Endothelial cell of umbilical vein (primary cell): ENCODE data around the gene UBE2M. TPM values are rescaled to one million over a fixed set of nuclear protein-coding genes. Genes with fewer than 3 reads are reported as not detected.

ENCODE experiments used
- BruUV-seq: library from RNA; stranded (reverse); fragments of 400-500 nt; replicated peaks from 2 replicates; lab custom pipeline; 2021; lab: Mats Ljungman, UMichigan
- CTCF ChIA-PET: fragments of 300-600, 350-600 bp; sonication (Branson Sonifier 250); formaldehyde crosslinking; loops from one replicate; lab custom pipeline; 2021; ENCODE audit warnings: antibody characterized with exemption, inconsistent platforms; lab: Charles Lee
- POLR2A ChIA-PET: fragments of 300-600, 350-600 bp; sonication (Branson Sonifier 250); formaldehyde crosslinking; loops from one replicate; lab custom pipeline; 2021; ENCODE audit warnings: antibody characterized with exemption, inconsistent platforms; lab: Charles Lee
- DNase-seq: peaks from one replicate; pipeline ENCODE4 v3.0.0-alpha.2; 2011; ENCODE audit warnings: low read depth, low spot score
- FAIRE-seq: peaks from 2 replicates; lab custom pipeline; 2011; peaks lifted over from hg19 to GRCh38; lab: Jason Lieb, UNC
- H2AFZ ChIP-seq: 2 replicates; pipeline ENCODE4 v1.6.0; 2012; ENCODE audit warnings: low read depth, low read length, control low read depth, inconsistent platforms
- H3K27ac ChIP-seq: 2 replicates; pipeline ENCODE4 v1.5.1; 2011; ENCODE audit warnings: low read depth, mild to moderate bottlenecking, control low read depth, low read length, moderate library complexity; ENCODE audit not compliant: insufficient read depth
- H3K27me3 ChIP-seq, 2 experiments: 2 replicates each; pipeline versions ENCODE4 v1.6.0 to v1.6.1; 2011; ENCODE audit warnings: low read length in 2 of 2, mixed read lengths in 1 of 2; ENCODE audit not compliant: control insufficient read depth in 2 of 2, insufficient read depth in 2 of 2
- H3K36me3 ChIP-seq, 2 experiments: 2 replicates in 1 of 2; 3 replicates in 1 of 2; pipeline ENCODE4 v1.5.1; 2011; ENCODE audit warnings: low read length in 2 of 2, mild to moderate bottlenecking in 1 of 2, moderate library complexity in 1 of 2; ENCODE audit not compliant: control insufficient read depth in 2 of 2, insufficient read depth in 2 of 2; ENCODE audit errors: extremely low read depth in 1 of 2
- H3K4me1 ChIP-seq: 3 replicates; pipeline ENCODE4 v1.5.1; 2011; ENCODE audit warnings: mild to moderate bottlenecking, low read length; ENCODE audit not compliant: control insufficient read depth, insufficient read depth; ENCODE audit errors: extremely low read depth
- H3K4me2 ChIP-seq: 2 replicates; pipeline ENCODE4 v1.6.1; 2011; ENCODE audit warnings: low read length, control low read depth, mixed read lengths; ENCODE audit not compliant: insufficient read depth
- H3K4me3 ChIP-seq, 3 experiments: fragments of 200-600 bp in 1 of 3; sonication (generic), shearing (Covaris generic) in 1 of 3; replicated peaks in 1 of 3; 2 replicates each; pipeline ENCODE4 v1.5.1; 2011 to 2016; ENCODE audit warnings: control low read depth in 3 of 3, low read length in 3 of 3, mild to moderate bottlenecking in 2 of 3, inconsistent platforms in 1 of 3, low read depth in 1 of 3, moderate library complexity in 1 of 3; ENCODE audit not compliant: insufficient read depth in 1 of 3
- H3K79me2 ChIP-seq: 2 replicates; pipeline ENCODE4 v1.6.0; 2012; ENCODE audit warnings: low read length, inconsistent platforms; ENCODE audit not compliant: control insufficient read depth, insufficient read depth
- H3K9ac ChIP-seq: replicated peaks from 2 replicates; pipeline ENCODE3; 2011; ENCODE audit warnings: low read length, control low read depth; ENCODE audit not compliant: insufficient read depth; ENCODE audit errors: extremely low read depth
- H3K9me1 ChIP-seq: replicated peaks from 3 replicates; pipeline ENCODE4 v1.6.0; 2011; ENCODE audit warnings: mild to moderate bottlenecking, low read length; ENCODE audit not compliant: control insufficient read depth, insufficient read depth; ENCODE audit errors: extremely low read depth
- H3K9me3 ChIP-seq: replicated peaks from 2 replicates; pipeline ENCODE4 v1.5.1; 2012; ENCODE audit warnings: low read length, inconsistent platforms; ENCODE audit not compliant: control insufficient read depth, insufficient read depth
- H4K20me1 ChIP-seq: replicated peaks from 2 replicates; pipeline ENCODE3; 2011; ENCODE audit warnings: mild to moderate bottlenecking, low read length; ENCODE audit not compliant: control insufficient read depth, insufficient read depth; ENCODE audit errors: extremely low read depth
- CTCF ChIP-seq, 2 donors: IDR thresholded peaks; 1 replicate in 1 of 2; 2 replicates in 1 of 2; pipeline ENCODE4 v1.5.1; 2011; ENCODE audit warnings: low read length in 2 of 2, mild to moderate bottlenecking in 2 of 2, moderate library complexity in 2 of 2, control low read depth in 1 of 2, inconsistent platforms in 1 of 2, low read depth in 1 of 2; ENCODE audit not compliant: insufficient read depth in 1 of 2; ENCODE audit errors: extremely low read depth in 1 of 2
- EZH2 ChIP-seq: IDR thresholded peaks from 2 replicates; pipeline ENCODE4 v1.6.1; 2012; ENCODE audit warnings: borderline replicate concordance, low read depth, mild to moderate bottlenecking, moderate library complexity, low read length, inconsistent platforms; ENCODE audit not compliant: severe bottlenecking
- FOS ChIP-seq: IDR thresholded peaks from 2 replicates; pipeline ENCODE4 v1.6.1; 2011; ENCODE audit warnings: mild to moderate bottlenecking, low read length, moderate library complexity, borderline replicate concordance; ENCODE audit not compliant: insufficient read depth
- GATA2 ChIP-seq: IDR thresholded peaks from 2 replicates; pipeline ENCODE4 v1.7.0; 2011; ENCODE audit warnings: low read depth, mild to moderate bottlenecking, moderate library complexity, mixed read lengths, low read length; ENCODE audit not compliant: insufficient read length, insufficient read depth
- JUN ChIP-seq: IDR thresholded peaks from 2 replicates; pipeline ENCODE4 v1.6.1; 2011; ENCODE audit warnings: borderline replicate concordance, low read depth; ENCODE audit not compliant: insufficient read length, insufficient read depth
- MYC ChIP-seq: IDR thresholded peaks from one replicate; pipeline ENCODE4 v1.6.1; 2011; ENCODE audit warnings: mild to moderate bottlenecking, low read depth, low read length
- POLR2A ChIP-seq: IDR thresholded peaks from 2 replicates; pipeline ENCODE4 v1.6.1; 2012; ENCODE audit warnings: low read depth, mild to moderate bottlenecking, control low read depth, low read length
- POLR2AphosphoS5 ChIP-seq: IDR thresholded peaks from 2 replicates; pipeline ENCODE4 v1.6.1; 2012; ENCODE audit warnings: low read depth, mild to moderate bottlenecking, control low read depth, low read length, moderate library complexity; ENCODE audit not compliant: insufficient read depth
- dilution Hi-C: fragments of 300-500 bp; cut with MboI; formaldehyde crosslinking; loops from one replicate; pipeline ENCODE4 v1.15.0; 2019; ENCODE audit warnings: low sequenced_read_pairs; ENCODE audit not compliant: extremely low pct_ligation_motif_present
- intact Hi-C: fragments of 100-400 bp; cut with micrococcal nuclease; formaldehyde crosslinking; loops from one replicate; pipeline ENCODE4 v1.10.0; 2022
- polyA plus RNA-seq, 4 experiments: library from polyadenylated mRNA; depleted of rRNA in 3 of 4; stranded (reverse) in 3 of 4; unstranded in 1 of 4; fragments of >200 nt; gene quantifications; 2 replicates each; pipeline versions ENCODE4 v1.2.1 to v1.2.3, GENCODE V29; 2011 to 2012; ENCODE audit warnings: missing spikeins in 1 of 4
- total RNA-seq: library from RNA; stranded (reverse); gene quantifications from 2 replicates; pipeline ENCODE4 v1.2.3, GENCODE V29; 2021
- TF ChIP-seq, protein P1 (sequence below): IDR thresholded peaks from 2 replicates; pipeline ENCODE4 v1.6.1; 2011; ENCODE audit not compliant: insufficient read depth, insufficient read length

Gene UBE2M
- total and polyA plus RNA-seq, 2 donors (not counting 3 experiments of a cell fraction or from before 2014, with no cell fraction given) = 87.8 to 102 TPM

DNA sequence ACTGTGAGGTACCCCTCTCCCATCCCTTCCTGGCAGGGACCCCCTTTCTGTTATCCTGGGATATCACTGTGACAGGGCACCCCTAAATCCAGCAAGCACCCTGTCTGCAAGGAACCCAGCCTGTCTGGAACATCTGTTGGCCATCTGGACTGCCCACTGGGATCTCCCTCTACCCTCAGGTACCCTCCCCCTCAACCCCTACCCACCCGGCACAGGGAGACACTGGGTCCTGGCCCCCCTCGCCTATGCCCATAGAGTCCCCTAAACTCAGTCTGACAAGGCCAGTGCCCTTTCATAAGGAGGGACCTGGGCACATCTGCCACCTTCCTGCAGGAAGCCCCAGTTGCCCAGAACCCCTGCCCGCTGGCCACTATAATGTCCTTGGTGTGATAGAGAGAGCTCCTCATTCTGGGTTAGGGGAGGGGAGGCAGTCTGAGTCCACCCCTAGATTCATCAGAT is 43.8 kb downstream of the UBE2M start:
- peaks cover 0 to 11% of the 10 kb centered on the region in 2 experiments for H3K36me3 ChIP-seq
- ChIA-PET POLR2A (interaction anchor here (1.0 to 1.6 kb wide), 2 partner anchors 29 to 61 kb away, joined by 4 to 6 read pairs; partner anchors contain the start of gene TRIM28), CTCF (interaction anchor here (0.7 to 2.7 kb wide), 29 partner anchors 9 to 286 kb away, joined by 3 to 42 read pairs (median 5); partner anchors contain the start of genes CHMP2A, TRIM28, UBE2M and ZNF497)
- no peak for FAIRE-seq
- dilution Hi-C loops (no loop called here), intact Hi-C loops (loop anchor here (1.0 kb wide), 1 partner anchor 67 kb away; no protein-coding TSS in a partner anchor)
- H3K9me1 ChIP-seq = no peaks in the 10 kb centered on the region
- TF ChIP-seq JUN (no peak), EZH2 (no peak), GATA2 (no peak), FOS (no peak), POLR2A (no peak), CTCF (IDR thresholded peaks at IDR 0.05; ENCODE audit: extremely low read depth in 1 of 2, insufficient read depth in 1 of 2, low read depth in 1 of 2, low read length in 2 of 2) (no peak), POLR2AphosphoS5 (no peak), MYC (no peak)
- TF ChIP-seq, protein P1, sequence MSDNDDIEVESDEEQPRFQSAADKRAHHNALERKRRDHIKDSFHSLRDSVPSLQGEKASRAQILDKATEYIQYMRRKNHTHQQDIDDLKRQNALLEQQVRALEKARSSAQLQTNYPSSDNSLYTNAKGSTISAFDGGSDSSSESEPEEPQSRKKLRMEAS = no peak
- peak overlapping the region in 2 of 3 experiments; percentile 8 to 27 for H3K4me3 ChIP-seq
- no peak overlapping the region for H3K9ac ChIP-seq
- no peaks in the 10 kb centered on the region for H4K20me1 ChIP-seq
- no TSS peak for BruUV-seq
- no peak overlapping the region for H2AFZ ChIP-seq
- no peaks in the 10 kb centered on the region for H3K9me3 ChIP-seq
- peaks cover 36% of the 10 kb centered on the region for H3K79me2 ChIP-seq
- H3K27me3 ChIP-seq = no peaks in the 10 kb centered on the region
- H3K4me2 ChIP-seq = peak overlapping the region; percentile 48
- peaks cover 12% of the 10 kb centered on the region for H3K4me1 ChIP-seq
- DNase-seq = no peak
- no peak overlapping the region for H3K27ac ChIP-seq
